MM.1S (cell line): ENCODE results near the gene ZRANB2.

Source experiments
- DNase-seq: peaks from one replicate; pipeline ENCODE4 v3.0.0-alpha.2; 2015
- H2AFZ ChIP-seq: fragments of 300-600 bp; sonication (generic); 2 replicates; pipeline ENCODE4 v1.6.0; 2016; ENCODE audit warnings: antibody characterized with exemption, low read length
- H3F3A ChIP-seq: fragments of 300-600 bp; sonication (generic); 2 replicates; pipeline ENCODE4 v1.6.1; 2016; ENCODE audit warnings: mild to moderate bottlenecking, antibody characterized with exemption, low read length, moderate library complexity, mixed read lengths; ENCODE audit not compliant: insufficient read depth
- H3K27ac ChIP-seq: fragments of 300-600 bp; sonication (generic); 2 replicates; pipeline ENCODE4 v1.5.1; 2016; ENCODE audit warnings: mild to moderate bottlenecking, low read length
- H3K27me3 ChIP-seq: fragments of 300-600 bp; sonication (generic); replicated peaks from 2 replicates; pipeline ENCODE4 v1.6.0; 2016; ENCODE audit warnings: low read length; ENCODE audit not compliant: insufficient read depth
- H3K36me3 ChIP-seq: fragments of 300-600 bp; sonication (generic); replicated peaks from 2 replicates; pipeline ENCODE4 v1.6.1; 2016; ENCODE audit warnings: mild to moderate bottlenecking, low read length, mixed read lengths; ENCODE audit not compliant: insufficient read depth
- H3K4me1 ChIP-seq: fragments of 300-600 bp; sonication (generic); 2 replicates; pipeline ENCODE4 v1.6.1; 2016; ENCODE audit warnings: low read length, mixed read lengths
- H3K4me2 ChIP-seq: fragments of 300-600 bp; sonication (generic); 2 replicates; pipeline ENCODE4 v1.6.0; 2016; ENCODE audit warnings: low read depth, low read length
- H3K4me3 ChIP-seq: fragments of 300-600 bp; sonication (generic); 2 replicates; pipeline ENCODE4 v1.5.1; 2016; ENCODE audit warnings: low read length, mixed read lengths
- H3K79me2 ChIP-seq: fragments of 300-600 bp; sonication (generic); 2 replicates; pipeline ENCODE4 v1.6.1; 2016; ENCODE audit warnings: mixed run types, low read length, mixed read lengths
- H3K9ac ChIP-seq: fragments of 300-600 bp; sonication (generic); 2 replicates; pipeline ENCODE4 v1.6.1; 2016; ENCODE audit warnings: low read length, mixed read lengths
- H3K9me2 ChIP-seq: fragments of 300-600 bp; sonication (generic); replicated peaks from 2 replicates; pipeline ENCODE4 v1.6.1; 2016; ENCODE audit warnings: mild to moderate bottlenecking, low read length, mixed read lengths; ENCODE audit not compliant: insufficient read depth
- H3K9me3 ChIP-seq: fragments of 300-600 bp; sonication (generic); replicated peaks from 2 replicates; pipeline ENCODE4 v1.6.1; 2016; ENCODE audit warnings: mild to moderate bottlenecking, low read length, mixed read lengths; ENCODE audit not compliant: insufficient read depth
- H4K20me1 ChIP-seq: fragments of 300-600 bp; sonication (generic); 2 replicates; pipeline ENCODE4 v1.6.1; 2016; ENCODE audit warnings: mild to moderate bottlenecking, low read length, moderate library complexity, mixed read lengths; ENCODE audit not compliant: insufficient read depth
- EZH2 ChIP-seq: fragments of 300-600 bp; sonication (generic); optimal IDR thresholded peaks from 2 replicates; pipeline ENCODE3; 2017; ENCODE audit warnings: low read depth, mild to moderate bottlenecking, antibody characterized with exemption, low read length, mixed read lengths
- EZH2phosphoT487 ChIP-seq: fragments of 300-600 bp; sonication (generic); IDR thresholded peaks from 2 replicates; pipeline ENCODE4 v1.6.1; 2018; ENCODE audit warnings: antibody characterized with exemption, low read length
- TF ChIP-seq, protein P1 (sequence below): fragments of 300-600 bp; sonication (generic); IDR thresholded peaks from 2 replicates; pipeline ENCODE4 v1.5.1; 2016; ENCODE audit warnings: antibody characterized with exemption, low read length, mixed read lengths

Gene ZRANB2

DNA sequence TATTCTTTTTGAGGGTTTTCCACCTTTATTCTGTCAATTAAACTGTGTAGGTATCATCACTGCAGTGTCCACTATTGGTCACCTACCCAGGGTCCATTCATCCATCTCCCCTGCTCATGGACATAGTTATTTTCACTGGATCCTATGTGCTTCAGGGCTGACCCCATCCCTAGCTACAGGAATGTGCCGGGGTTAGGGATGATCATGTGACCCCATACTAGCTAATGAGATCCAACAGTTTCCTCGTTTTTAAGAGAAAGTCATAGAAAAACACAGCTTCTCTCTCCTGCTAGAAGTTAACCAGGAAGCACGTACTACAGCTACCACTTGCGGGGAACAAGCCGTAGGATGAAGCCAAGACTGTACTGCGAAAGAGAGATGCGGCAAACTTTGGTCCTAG is 52.8 kb downstream of the ZRANB2 start:
- no peaks in the 10 kb centered on the region for H3K36me3 ChIP-seq
- H3F3A ChIP-seq, result no peaks in the 10 kb centered on the region
- no peak overlapping the region for H3K4me2 ChIP-seq
- TF ChIP-seq, protein P1, sequence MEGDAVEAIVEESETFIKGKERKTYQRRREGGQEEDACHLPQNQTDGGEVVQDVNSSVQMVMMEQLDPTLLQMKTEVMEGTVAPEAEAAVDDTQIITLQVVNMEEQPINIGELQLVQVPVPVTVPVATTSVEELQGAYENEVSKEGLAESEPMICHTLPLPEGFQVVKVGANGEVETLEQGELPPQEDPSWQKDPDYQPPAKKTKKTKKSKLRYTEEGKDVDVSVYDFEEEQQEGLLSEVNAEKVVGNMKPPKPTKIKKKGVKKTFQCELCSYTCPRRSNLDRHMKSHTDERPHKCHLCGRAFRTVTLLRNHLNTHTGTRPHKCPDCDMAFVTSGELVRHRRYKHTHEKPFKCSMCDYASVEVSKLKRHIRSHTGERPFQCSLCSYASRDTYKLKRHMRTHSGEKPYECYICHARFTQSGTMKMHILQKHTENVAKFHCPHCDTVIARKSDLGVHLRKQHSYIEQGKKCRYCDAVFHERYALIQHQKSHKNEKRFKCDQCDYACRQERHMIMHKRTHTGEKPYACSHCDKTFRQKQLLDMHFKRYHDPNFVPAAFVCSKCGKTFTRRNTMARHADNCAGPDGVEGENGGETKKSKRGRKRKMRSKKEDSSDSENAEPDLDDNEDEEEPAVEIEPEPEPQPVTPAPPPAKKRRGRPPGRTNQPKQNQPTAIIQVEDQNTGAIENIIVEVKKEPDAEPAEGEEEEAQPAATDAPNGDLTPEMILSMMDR, result no peak
- TF ChIP-seq EZH2phosphoT487, result no peak
- no peak overlapping the region for H3K4me3 ChIP-seq
- H3K79me2 ChIP-seq, result no peaks in the 10 kb centered on the region
- no peaks in the 10 kb centered on the region for H3K9me3 ChIP-seq
- H3K9me2 ChIP-seq, result no peaks in the 10 kb centered on the region
- H3K9ac ChIP-seq, result no peak overlapping the region
- H2AFZ ChIP-seq, result no peak overlapping the region
- DNase-seq, result no peak
- no peaks in the 10 kb centered on the region for H3K4me1 ChIP-seq
- no peak overlapping the region for H3K27ac ChIP-seq
- no peaks in the 10 kb centered on the region for H4K20me1 ChIP-seq
- no peaks in the 10 kb centered on the region for H3K27me3 ChIP-seq

DNA sequence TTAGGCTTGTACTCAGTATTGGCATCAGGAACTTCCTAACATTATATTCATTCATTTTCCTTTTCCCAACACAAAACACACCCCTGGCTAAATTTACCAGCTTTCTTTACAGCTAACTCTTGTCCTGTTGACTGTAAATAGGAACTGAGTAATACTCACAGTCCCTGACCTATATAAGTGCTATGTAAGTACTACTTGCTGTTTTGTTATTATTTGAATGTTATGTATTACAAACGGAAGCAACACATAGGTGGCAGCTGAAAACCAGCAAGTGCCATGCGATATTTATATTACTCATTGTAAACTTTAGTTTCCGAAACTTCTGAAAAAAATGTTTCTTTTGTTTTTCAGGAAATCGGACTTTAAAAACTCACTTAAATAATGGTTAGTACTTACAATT is 54.7 kb downstream of the ZRANB2 start:
- H3K4me3 ChIP-seq, result no peak overlapping the region
- no peaks in the 10 kb centered on the region for H3K79me2 ChIP-seq
- no peak for DNase-seq
- H3K9me2 ChIP-seq, result no peaks in the 10 kb centered on the region
- TF ChIP-seq, protein P1, result no peak
- TF ChIP-seq EZH2phosphoT487 (no peak), EZH2 (no peak)
- H3K27me3 ChIP-seq, result no peaks in the 10 kb centered on the region
- no peak overlapping the region for H2AFZ ChIP-seq
- H3K27ac ChIP-seq, result no peak overlapping the region
- H3K4me2 ChIP-seq, result no peak overlapping the region
- H3K9me3 ChIP-seq, result no peaks in the 10 kb centered on the region
- no peaks in the 10 kb centered on the region for H3F3A ChIP-seq
- no peaks in the 10 kb centered on the region for H3K4me1 ChIP-seq
- H3K36me3 ChIP-seq, result no peaks in the 10 kb centered on the region
- no peaks in the 10 kb centered on the region for H4K20me1 ChIP-seq
- H3K9ac ChIP-seq, result no peak overlapping the region

DNA sequence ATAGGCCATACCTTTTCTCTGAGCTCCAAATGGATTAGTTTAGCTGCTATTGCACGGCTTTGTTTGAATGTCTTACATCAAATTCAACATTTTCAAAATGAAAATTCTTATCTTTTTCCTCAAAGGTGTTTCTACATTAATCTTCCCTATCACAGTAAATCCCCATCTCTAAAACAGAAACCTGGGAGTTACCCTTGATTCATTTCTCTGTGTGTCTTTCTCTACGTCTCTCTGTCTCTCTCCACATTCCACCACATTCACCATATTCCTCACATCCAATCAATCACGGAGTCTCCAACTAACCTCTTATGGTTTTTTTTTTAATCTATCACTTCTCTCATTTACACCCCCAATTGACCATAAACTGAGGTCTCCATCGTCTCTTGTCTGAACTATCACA is 57.3 kb downstream of the ZRANB2 start:
- no peaks in the 10 kb centered on the region for H4K20me1 ChIP-seq
- H3F3A ChIP-seq, result no peaks in the 10 kb centered on the region
- H3K9ac ChIP-seq, result no peak overlapping the region
- no peak overlapping the region for H3K4me3 ChIP-seq
- H3K27ac ChIP-seq, result no peak overlapping the region
- H3K27me3 ChIP-seq, result no peaks in the 10 kb centered on the region
- H3K9me3 ChIP-seq, result no peaks in the 10 kb centered on the region
- H3K9me2 ChIP-seq, result no peaks in the 10 kb centered on the region
- H3K4me2 ChIP-seq, result no peak overlapping the region
- TF ChIP-seq, protein P1, result no peak
- TF ChIP-seq EZH2phosphoT487, result no peak
- TF ChIP-seq EZH2, result no peak
- H3K79me2 ChIP-seq, result no peaks in the 10 kb centered on the region
- H3K4me1 ChIP-seq, result no peaks in the 10 kb centered on the region
- H2AFZ ChIP-seq, result no peak overlapping the region
- DNase-seq, result no peak
- H3K36me3 ChIP-seq, result no peaks in the 10 kb centered on the region
